Central memory CD8-positive, alpha-beta T cell (primary cell): ENCODE results near the gene FBLIM1.
"Not testable (repeated sequence)": the region's sequence is repeated elsewhere in the genome, so short reads cannot be mapped to it uniquely, and the experiment has no call there.

Source experiments
- ATAC-seq: fragments of 150-1000 bp; cut with Tn5 transposase; replicated peaks from 2 replicates; pipeline ENCODE4 v1.10.0; 2022; ENCODE audit warnings: mild to moderate bottlenecking, moderate FRiP score, moderate number of reproducible peaks; ENCODE audit not compliant: poor library complexity, severe bottlenecking; ENCODE audit errors: extremely low read depth
- DNase-seq, 2 donors: peaks; one replicate each; pipeline ENCODE4 v3.0.0; 2021; ENCODE audit warnings: low spot score in 2 of 2
- H3K27ac Mint-ChIP-seq: one replicate; pipeline ENCODE4 v1.8.0; 2022; ENCODE audit warnings: low read depth, mild to moderate bottlenecking, moderate library complexity, mixed read lengths
- H3K27me3 Mint-ChIP-seq: one replicate; pipeline ENCODE4 v1.8.0; 2022; ENCODE audit warnings: mixed read lengths
- H3K36me3 Mint-ChIP-seq: one replicate; pipeline ENCODE4 v1.8.0; 2022; ENCODE audit warnings: mild to moderate bottlenecking, moderate library complexity, mixed read lengths; ENCODE audit not compliant: insufficient read depth
- H3K4me1 Mint-ChIP-seq: one replicate; pipeline ENCODE4 v1.8.0; 2022; ENCODE audit warnings: mixed read lengths
- H3K4me3 Mint-ChIP-seq: one replicate; pipeline ENCODE4 v1.8.0; 2022; ENCODE audit warnings: mild to moderate bottlenecking, moderate library complexity, mixed read lengths
- H3K9me3 Mint-ChIP-seq: one replicate; pipeline ENCODE4 v1.8.0; 2022; ENCODE audit warnings: mixed read lengths

The FBLIM1 gene

GRCh38 chr1:15827567-15827966, 69.0 kb downstream of the FBLIM1 start:
- H3K4me3 Mint-ChIP-seq, ATAC-seq, H3K27ac Mint-ChIP-seq, H3K27me3 Mint-ChIP-seq, H3K4me1 Mint-ChIP-seq, H3K9me3 Mint-ChIP-seq, DNase-seq, H3K36me3 Mint-ChIP-seq: not testable (repeated sequence)

- not testable (repeated sequence) for H3K27me3 Mint-ChIP-seq, H3K4me1 Mint-ChIP-seq, ATAC-seq
Measured at GRCh38 chr1:15828931-15829330, 70.3 kb downstream of the FBLIM1 start.

GRCh38 chr1:15830258-15830657, 71.7 kb downstream of the FBLIM1 start:
- ATAC-seq (no peak), DNase-seq (no peak)
- Mint-ChIP-seq H3K9me3 (no peaks in the 10 kb centered on the region), H3K27ac (no peak overlapping the region), H3K27me3 (no peaks in the 10 kb centered on the region), H3K36me3 (peaks cover 15% of the 10 kb centered on the region), H3K4me3 (no peak overlapping the region), H3K4me1 (peaks cover 4% of the 10 kb centered on the region)

More at GRCh38 chr1:15828931-15829330, 70.3 kb downstream of the FBLIM1 start:
- H3K9me3 Mint-ChIP-seq, DNase-seq, H3K4me3 Mint-ChIP-seq, H3K36me3 Mint-ChIP-seq, H3K27ac Mint-ChIP-seq: not testable (repeated sequence)

GRCh38 chr1:15833069-15833679, 74.6 kb downstream of the FBLIM1 start:
- peak overlapping the region; percentile 94 for H3K4me3 Mint-ChIP-seq
- ATAC-seq = no peak
- no peaks in the 10 kb centered on the region for H3K9me3 Mint-ChIP-seq
- H3K27ac Mint-ChIP-seq = peak overlapping the region; percentile 97
- H3K4me1 Mint-ChIP-seq = peaks cover 4% of the 10 kb centered on the region
- H3K36me3 Mint-ChIP-seq = peaks cover 23% of the 10 kb centered on the region
- DNase-seq = peak in 1 of 2 donors; percentile 14
- H3K27me3 Mint-ChIP-seq = no peaks in the 10 kb centered on the region

- Mint-ChIP-seq H3K4me1 (peaks cover 4% of the 10 kb centered on the region), H3K4me3 (peak overlapping the region; percentile 94), H3K36me3 (peaks cover 23% of the 10 kb centered on the region), H3K27ac (peak overlapping the region; percentile 97), H3K27me3 (no peaks in the 10 kb centered on the region), H3K9me3 (no peaks in the 10 kb centered on the region)
- no peak for DNase-seq
- ATAC-seq = no peak
Measured at GRCh38 chr1:15833842-15834405, 75.3 kb downstream of the FBLIM1 start.

- H3K4me3 Mint-ChIP-seq = peak overlapping the region; percentile 94
- peak; percentile 67 to 77 for DNase-seq
- H3K4me1 Mint-ChIP-seq = peaks cover 4% of the 10 kb centered on the region
- peak overlapping the region; percentile 97 for H3K27ac Mint-ChIP-seq
- peak; percentile 73 for ATAC-seq
- no peaks in the 10 kb centered on the region for H3K27me3 Mint-ChIP-seq
- H3K36me3 Mint-ChIP-seq = peaks cover 23% of the 10 kb centered on the region
- H3K9me3 Mint-ChIP-seq = no peaks in the 10 kb centered on the region
Measured at GRCh38 chr1:15834406-15835204, 76.0 kb downstream of the FBLIM1 start.

- peaks cover 23% of the 10 kb centered on the region for H3K36me3 Mint-ChIP-seq
- H3K27me3 Mint-ChIP-seq = no peaks in the 10 kb centered on the region
- DNase-seq (no peak), ATAC-seq (no peak)
- H3K9me3 Mint-ChIP-seq = no peaks in the 10 kb centered on the region
- H3K4me1 Mint-ChIP-seq = peaks cover 4% of the 10 kb centered on the region
- H3K27ac Mint-ChIP-seq = peak overlapping the region; percentile 97
- H3K4me3 Mint-ChIP-seq = peak overlapping the region; percentile 94
Measured at GRCh38 chr1:15835205-15835740, 76.7 kb downstream of the FBLIM1 start.

- Mint-ChIP-seq H3K4me1 (peaks cover 4% of the 10 kb centered on the region), H3K36me3 (peaks cover 23% of the 10 kb centered on the region), H3K9me3 (no peaks in the 10 kb centered on the region), H3K4me3 (peak overlapping the region; percentile 94), H3K27me3 (no peaks in the 10 kb centered on the region), H3K27ac (peak overlapping the region; percentile 97)
- ATAC-seq = peak; percentile 25
- DNase-seq = peak; percentile 94
Measured at GRCh38 chr1:15835741-15836510, 77.3 kb downstream of the FBLIM1 start.
